Muscle layer of colon (tissue), 2 donors: ENCODE results near the gene OR5B17.
"Not testable (repeated sequence)": the region's sequence is repeated elsewhere in the genome, so short reads cannot be mapped to it uniquely, and the experiment has no call there.

Source experiments
- H3K27ac ChIP-seq: one replicate; pipeline ENCODE4 v1.7.0; 2013; ENCODE audit warnings: low read depth, mild to moderate bottlenecking, low read length, moderate library complexity
- H3K27me3 ChIP-seq, 2 donors: one replicate each; pipeline ENCODE4 v1.7.0; 2013; ENCODE audit warnings: low read length in 2 of 2, mild to moderate bottlenecking in 2 of 2; ENCODE audit not compliant: insufficient read depth in 2 of 2, control insufficient read depth in 1 of 2
- H3K36me3 ChIP-seq: one replicate; pipeline ENCODE4 v1.7.0; 2013; ENCODE audit warnings: mild to moderate bottlenecking, low read length; ENCODE audit not compliant: insufficient read depth
- H3K4me1 ChIP-seq: one replicate; pipeline ENCODE4 v1.7.0; 2013; ENCODE audit warnings: mild to moderate bottlenecking, low read length; ENCODE audit not compliant: insufficient read depth
- H3K4me3 ChIP-seq, 2 donors: one replicate each; pipeline ENCODE4 v1.7.0; 2013; ENCODE audit warnings: low read length in 2 of 2, low read depth in 1 of 2, mild to moderate bottlenecking in 1 of 2, moderate library complexity in 1 of 2
- H3K9ac ChIP-seq: one replicate; pipeline ENCODE4 v1.7.0; 2013; ENCODE audit warnings: low read length
- H3K9me3 ChIP-seq: one replicate; pipeline ENCODE4 v1.7.0; 2013; ENCODE audit warnings: mild to moderate bottlenecking, low read length
- donor health status: abdominal sarcoma.
- donor health status: Adenocarcinoma of cecum.

The OR5B17 gene

DNA sequence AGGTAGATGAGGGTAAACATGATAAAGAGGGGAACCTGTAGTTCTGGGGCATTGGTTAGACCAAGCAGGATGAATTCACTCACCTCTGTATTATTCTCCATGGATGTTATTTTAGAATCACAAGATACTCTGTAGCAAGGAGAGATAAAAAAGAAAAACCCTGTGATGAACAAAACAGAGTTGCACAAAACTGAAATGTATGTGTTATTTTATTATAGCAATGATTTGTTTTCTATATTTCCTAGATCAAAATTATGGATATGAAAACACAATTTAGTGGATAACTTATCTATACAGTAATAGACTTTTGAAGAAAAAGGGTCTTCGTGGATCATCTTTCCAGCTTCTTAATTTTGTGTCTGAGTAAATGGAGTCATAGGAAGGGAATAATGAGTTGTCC lies at the start of gene OR5B17:
OR5B17 (minus strand) TSS at position 101 of the 400 bp plus-strand sequence; CDS start at position 101, 0 bp downstream.
- Histone ChIP-seq H3K9me3 (no peaks in the 10 kb centered on the region), H3K27me3 (no peaks in the 10 kb centered on the region), H3K9ac (no peak within 1 kb of the TSS), H3K36me3 (no peaks in the 10 kb centered on the region), H3K27ac (no peak within 1 kb of the TSS), H3K4me1 (no peaks in the 10 kb centered on the region), H3K4me3 (no peak within 1 kb of the TSS)

DNA sequence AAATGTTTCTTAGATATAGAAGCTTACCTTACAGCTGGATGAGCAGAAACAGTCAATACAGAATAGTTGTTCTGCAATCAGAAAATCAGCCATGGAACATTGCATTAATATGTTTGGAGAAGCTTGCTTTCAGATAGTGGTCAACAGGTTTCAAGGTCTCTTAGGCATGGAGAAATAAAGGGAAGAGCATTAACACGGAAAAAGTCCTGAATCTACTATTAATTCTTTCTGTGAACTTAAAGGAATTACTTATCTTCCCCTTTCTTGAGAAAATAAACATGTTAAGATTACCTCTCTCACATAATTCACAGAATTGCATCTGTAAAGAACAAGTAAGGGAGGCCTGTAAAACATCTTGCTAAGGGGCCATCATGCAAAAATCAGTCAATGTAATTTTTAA lies 47.9 kb upstream of the OR5B17 start, which contains the start of gene OR5B3:
OR5B3 (minus strand) TSS at position 101 of the 400 bp plus-strand sequence. CDS start 3,465 bp downstream, outside the sequence.
- Histone ChIP-seq H3K4me1 (no peaks in the 10 kb centered on the region), H3K9ac (no peak within 1 kb of the TSS), H3K36me3 (no peaks in the 10 kb centered on the region), H3K27me3 (no peaks in the 10 kb centered on the region), H3K27ac (no peak within 1 kb of the TSS), H3K9me3 (no peaks in the 10 kb centered on the region), H3K4me3 (no peak within 1 kb of the TSS)

DNA sequence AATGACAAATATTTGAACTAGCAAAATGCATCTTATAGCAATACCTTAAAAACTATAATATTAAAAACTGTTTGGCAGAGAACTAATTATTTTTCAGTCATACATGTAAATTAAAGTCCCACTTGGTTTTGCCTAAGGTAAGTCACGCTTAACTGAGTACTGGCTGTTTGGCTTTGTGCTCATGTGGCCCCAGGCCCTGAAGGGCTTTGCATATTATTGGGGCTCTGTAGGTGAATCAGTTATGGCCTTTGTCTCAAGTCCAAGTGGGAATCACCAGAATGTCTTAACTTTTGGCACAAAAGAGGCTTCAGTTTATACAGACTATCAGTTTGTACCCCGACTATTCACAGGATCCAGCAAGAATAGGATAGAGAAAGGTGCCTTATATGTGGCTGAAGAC lies 40.8 kb upstream of the OR5B17 start:
- H3K9ac ChIP-seq, H3K4me3 ChIP-seq, H3K27me3 ChIP-seq, H3K4me1 ChIP-seq, H3K27ac ChIP-seq, H3K9me3 ChIP-seq, H3K36me3 ChIP-seq: not testable (repeated sequence)

DNA sequence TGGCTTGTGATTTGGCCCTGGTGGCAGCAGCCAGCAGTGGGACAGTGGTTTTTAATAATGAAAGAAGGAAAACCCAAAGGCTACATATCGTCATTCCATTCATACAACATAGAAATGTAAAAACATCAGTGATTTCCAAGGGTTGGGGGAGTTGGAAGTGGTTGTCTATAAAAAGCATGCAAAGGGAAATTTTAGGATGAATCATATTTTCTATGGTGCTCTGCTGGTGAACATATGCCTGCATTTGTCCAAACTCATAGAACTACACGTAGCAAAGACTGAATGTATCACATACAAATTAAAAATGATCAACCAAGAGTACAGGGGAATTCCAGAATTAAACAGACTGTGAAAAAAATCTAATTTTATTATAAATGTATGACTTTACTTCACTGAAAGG lies 36.7 kb upstream of the OR5B17 start:
- no peak overlapping the region for H3K27ac ChIP-seq
- no peaks in the 10 kb centered on the region for H3K9me3 ChIP-seq
- H3K4me1 ChIP-seq: no peaks in the 10 kb centered on the region
- H3K36me3 ChIP-seq: no peaks in the 10 kb centered on the region
- no peaks in the 10 kb centered on the region for H3K27me3 ChIP-seq
- H3K9ac ChIP-seq: no peak overlapping the region
- no peak overlapping the region for H3K4me3 ChIP-seq

DNA sequence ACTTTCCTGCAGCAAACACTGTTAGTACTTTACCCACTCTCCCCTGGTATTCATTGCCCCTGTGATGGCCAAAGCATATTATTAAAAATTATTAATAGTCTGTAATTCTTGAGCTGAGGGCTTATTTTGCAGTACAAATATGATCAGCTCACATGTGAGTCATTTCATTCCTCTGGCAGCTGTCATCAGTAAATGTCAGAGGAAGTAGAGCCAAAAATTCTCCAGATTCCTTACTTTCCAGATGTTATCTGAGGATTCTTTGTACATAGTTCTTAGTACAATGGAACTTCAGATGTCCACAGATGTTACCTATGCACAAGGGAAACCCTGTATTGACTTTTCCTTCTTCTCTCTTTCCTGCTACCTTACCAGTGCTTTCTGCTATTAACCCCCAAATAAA lies 35.3 kb upstream of the OR5B17 start:
- Histone ChIP-seq H3K9ac (no peak overlapping the region), H3K9me3 (no peaks in the 10 kb centered on the region), H3K4me1 (no peaks in the 10 kb centered on the region), H3K27ac (no peak overlapping the region), H3K4me3 (no peak overlapping the region), H3K36me3 (no peaks in the 10 kb centered on the region), H3K27me3 (no peaks in the 10 kb centered on the region)

- no peaks in the 10 kb centered on the region for H3K4me1 ChIP-seq
- no peaks in the 10 kb centered on the region for H3K27me3 ChIP-seq
- no peaks in the 10 kb centered on the region for H3K36me3 ChIP-seq
- H3K27ac ChIP-seq: no peak overlapping the region
- no peaks in the 10 kb centered on the region for H3K9me3 ChIP-seq
- no peak overlapping the region for H3K4me3 ChIP-seq
- no peak overlapping the region for H3K9ac ChIP-seq
Measured at GRCh38 chr11:58392746-58393145, 33.9 kb upstream of the OR5B17 start.

DNA sequence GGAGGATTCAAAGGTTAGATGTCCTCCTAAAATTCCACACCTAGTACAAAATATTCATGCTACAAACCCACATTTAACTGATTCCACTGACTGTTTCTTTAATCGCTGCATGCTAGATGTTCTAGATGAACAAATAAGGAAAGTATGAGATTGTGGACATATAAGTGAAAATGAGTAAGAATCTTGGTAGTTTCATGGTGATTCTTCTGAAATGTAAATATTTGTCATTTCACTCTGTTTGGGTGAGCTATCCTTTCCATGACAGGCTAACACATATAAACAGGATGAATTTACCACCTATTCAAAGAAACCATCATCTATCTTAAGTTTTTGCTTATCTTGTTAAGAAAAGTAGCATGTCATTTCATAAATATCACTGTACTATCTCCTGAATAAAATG lies 33.0 kb upstream of the OR5B17 start:
- H3K27me3 ChIP-seq: no peaks in the 10 kb centered on the region
- no peaks in the 10 kb centered on the region for H3K9me3 ChIP-seq
- no peak overlapping the region for H3K27ac ChIP-seq
- H3K4me3 ChIP-seq: no peak overlapping the region
- no peak overlapping the region for H3K9ac ChIP-seq
- no peaks in the 10 kb centered on the region for H3K4me1 ChIP-seq
- H3K36me3 ChIP-seq: no peaks in the 10 kb centered on the region

DNA sequence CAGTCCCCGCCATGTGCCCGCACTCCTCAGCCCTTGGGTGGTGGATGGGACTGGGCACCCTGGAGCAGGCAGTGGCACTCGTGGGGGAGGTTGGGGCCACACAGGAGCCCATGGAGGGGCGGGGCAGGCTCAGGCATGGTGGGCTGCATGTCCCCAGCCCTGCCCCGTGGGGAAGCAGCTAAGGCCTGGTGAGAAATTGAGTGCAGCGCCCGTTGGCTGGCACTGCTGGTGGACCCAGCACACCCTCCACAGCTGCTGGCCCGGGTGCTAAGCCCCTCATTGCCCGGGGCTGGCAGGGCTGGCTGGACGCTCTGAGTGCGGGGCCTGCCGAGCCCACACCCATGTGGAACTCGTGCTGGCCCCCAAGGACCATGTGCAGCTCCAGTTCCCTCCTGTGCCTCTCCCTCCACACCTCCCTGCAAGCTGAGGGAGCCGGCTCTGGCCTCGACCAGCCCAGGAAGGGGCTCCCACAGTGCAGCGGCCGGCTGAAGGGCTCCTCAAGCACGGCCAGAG lies 31.7 kb upstream of the OR5B17 start:
- Histone ChIP-seq H3K9ac (no peak overlapping the region), H3K36me3 (no peaks in the 10 kb centered on the region), H3K4me1 (no peaks in the 10 kb centered on the region)

DNA sequence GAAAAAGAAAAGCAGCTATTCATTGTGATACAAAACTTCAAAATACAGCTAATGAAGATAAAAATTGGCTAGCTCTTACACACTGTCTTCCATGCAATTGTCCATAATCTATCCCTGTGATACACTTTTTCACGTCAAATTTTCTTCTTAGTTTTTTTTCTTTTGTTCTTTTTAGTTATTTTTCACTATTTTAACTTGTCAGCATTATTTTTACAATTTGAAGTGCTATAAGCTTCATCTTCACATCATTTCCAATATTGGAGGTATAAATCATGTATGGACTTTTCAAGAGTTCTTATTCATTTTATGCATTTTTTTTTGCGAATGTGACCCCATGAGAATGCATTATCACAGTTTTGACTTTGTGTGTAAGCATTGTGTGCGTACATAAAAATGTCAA lies 4.1 kb downstream of the OR5B17 start:
- H3K9ac ChIP-seq: no peak overlapping the region
- no peaks in the 10 kb centered on the region for H3K36me3 ChIP-seq
- no peak overlapping the region for H3K4me3 ChIP-seq
- no peaks in the 10 kb centered on the region for H3K27me3 ChIP-seq
- no peaks in the 10 kb centered on the region for H3K9me3 ChIP-seq
- H3K4me1 ChIP-seq: no peaks in the 10 kb centered on the region
- H3K27ac ChIP-seq: no peak overlapping the region

More for the DNA sequence above, 31.7 kb upstream of the OR5B17 start:
- H3K9me3 ChIP-seq: no peaks in the 10 kb centered on the region
- no peak overlapping the region for H3K4me3 ChIP-seq
- no peaks in the 10 kb centered on the region for H3K27me3 ChIP-seq
- H3K27ac ChIP-seq: no peak overlapping the region

- H3K4me3 ChIP-seq: no peak overlapping the region
- H3K36me3 ChIP-seq: no peaks in the 10 kb centered on the region
- H3K9me3 ChIP-seq: no peaks in the 10 kb centered on the region
- no peaks in the 10 kb centered on the region for H3K27me3 ChIP-seq
- H3K4me1 ChIP-seq: no peaks in the 10 kb centered on the region
- no peak overlapping the region for H3K9ac ChIP-seq
- no peak overlapping the region for H3K27ac ChIP-seq
Measured at GRCh38 chr11:58345204-58345603, 13.7 kb downstream of the OR5B17 start.

- Histone ChIP-seq H3K9ac (no peak overlapping the region), H3K4me3 (no peak overlapping the region), H3K36me3 (no peaks in the 10 kb centered on the region), H3K9me3 (no peaks in the 10 kb centered on the region), H3K27me3 (no peaks in the 10 kb centered on the region), H3K4me1 (no peaks in the 10 kb centered on the region), H3K27ac (no peak overlapping the region)
Measured at GRCh38 chr11:58334708-58335107, 24.2 kb downstream of the OR5B17 start.

DNA sequence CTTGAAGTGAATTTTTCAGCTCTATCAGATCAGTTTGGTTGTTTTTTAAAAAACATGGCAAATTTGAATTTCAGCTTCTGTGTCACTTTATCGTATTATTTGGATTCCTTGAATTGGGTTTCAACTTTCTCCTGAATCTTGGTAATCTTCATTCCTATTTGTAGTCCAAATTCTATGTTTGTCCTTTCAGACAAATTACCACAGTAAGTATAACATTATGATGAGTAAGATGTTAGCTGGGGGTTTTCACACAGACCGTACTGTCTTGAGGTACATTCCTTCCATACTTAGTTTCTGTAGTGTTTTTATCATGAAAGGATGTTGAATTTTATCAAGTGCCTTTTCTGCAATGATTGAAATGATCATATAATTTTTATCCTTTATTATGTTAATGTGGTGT lies 28.0 kb downstream of the OR5B17 start:
- Histone ChIP-seq H3K27ac (no peak overlapping the region), H3K9ac (no peak overlapping the region), H3K27me3 (no peaks in the 10 kb centered on the region), H3K4me1 (no peaks in the 10 kb centered on the region), H3K36me3 (no peaks in the 10 kb centered on the region), H3K9me3 (no peaks in the 10 kb centered on the region), H3K4me3 (no peak overlapping the region)
